HUES64 (cell line): ENCODE results near the gene GRHL1.
"Not testable (repeated sequence)": the region's sequence is repeated elsewhere in the genome, so short reads cannot be mapped to it uniquely, and the experiment has no call there.

Source experiments
- H3K27ac ChIP-seq: 2 replicates; pipeline ENCODE4 v1.7.0; 2013; ENCODE audit warnings: low read depth, low read length, inconsistent platforms
- H3K27me3 ChIP-seq: 2 replicates; pipeline ENCODE4 v1.6.1; 2013; ENCODE audit warnings: mild to moderate bottlenecking, low read length; ENCODE audit not compliant: insufficient read depth
- H3K36me3 ChIP-seq: 2 replicates; pipeline ENCODE4 v1.6.1; 2013; ENCODE audit warnings: mild to moderate bottlenecking, low read length; ENCODE audit not compliant: insufficient read depth
- H3K4me1 ChIP-seq: 2 replicates; pipeline ENCODE4 v1.6.1; 2013; ENCODE audit warnings: mild to moderate bottlenecking, low read length, moderate library complexity; ENCODE audit not compliant: insufficient read depth
- H3K4me3 ChIP-seq: 2 replicates; pipeline ENCODE4 v1.5.1; 2013; ENCODE audit warnings: mild to moderate bottlenecking, low read length, moderate library complexity
- H3K9ac ChIP-seq: 2 replicates; pipeline ENCODE4 v1.6.1; 2013; ENCODE audit warnings: mild to moderate bottlenecking, low read depth, low read length
- H3K9me3 ChIP-seq: 2 replicates; pipeline ENCODE4 v1.6.1; 2013; ENCODE audit warnings: low read depth, low read length; ENCODE audit not compliant: insufficient read depth
- WGBS: fragments of 150-250, 120-280 bp; methylation state at CpG from one replicate; pipeline ENCODE4 v1.1.7; 2013; ENCODE audit warnings: missing lambda C conversion rate; 5-methylcytosine and 5-hydroxymethylcytosine counted together

The GRHL1 gene

DNA sequence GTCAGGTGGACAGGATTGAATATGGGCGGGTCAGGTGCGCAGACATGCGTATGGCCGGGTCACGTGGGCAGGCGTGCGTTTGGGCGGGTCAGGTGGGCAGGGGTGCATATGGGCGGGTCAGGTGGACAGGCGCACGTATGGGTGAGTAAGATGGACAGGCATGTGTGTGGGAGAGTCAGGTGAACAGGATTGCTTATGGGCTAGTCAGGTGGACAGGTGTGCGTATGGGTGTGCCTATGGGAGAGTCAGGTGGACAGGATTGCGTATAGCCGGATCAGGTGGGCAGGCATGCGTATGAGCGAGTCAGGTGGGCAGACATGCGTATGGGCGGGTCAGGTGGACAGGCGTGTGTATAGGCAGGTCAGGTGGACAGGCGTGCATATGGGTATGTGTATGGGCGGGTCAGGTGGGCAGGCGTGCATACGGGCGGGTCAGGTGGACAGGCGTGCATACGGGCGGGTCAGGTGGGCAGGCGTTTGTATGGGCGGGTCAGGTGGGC is 61.5 kb downstream of the GRHL1 start:
- Histone ChIP-seq H3K9ac (no peak overlapping the region), H3K36me3 (no peaks in the 10 kb centered on the region), H3K4me1 (no peaks in the 10 kb centered on the region), H3K4me3 (no peak overlapping the region), H3K27me3 (no peaks in the 10 kb centered on the region), H3K9me3 (no peaks in the 10 kb centered on the region), H3K27ac (no peak overlapping the region)
- 91% methylated on average over 29 of the region's 29 CpGs for WGBS

GRCh38 chr2:10013651-10014417 is 62.3 kb downstream of the GRHL1 start:
- not testable (repeated sequence) for H3K4me1 ChIP-seq, H3K9me3 ChIP-seq
- 90% methylated on average over 43 of the region's 43 CpGs for WGBS

DNA sequence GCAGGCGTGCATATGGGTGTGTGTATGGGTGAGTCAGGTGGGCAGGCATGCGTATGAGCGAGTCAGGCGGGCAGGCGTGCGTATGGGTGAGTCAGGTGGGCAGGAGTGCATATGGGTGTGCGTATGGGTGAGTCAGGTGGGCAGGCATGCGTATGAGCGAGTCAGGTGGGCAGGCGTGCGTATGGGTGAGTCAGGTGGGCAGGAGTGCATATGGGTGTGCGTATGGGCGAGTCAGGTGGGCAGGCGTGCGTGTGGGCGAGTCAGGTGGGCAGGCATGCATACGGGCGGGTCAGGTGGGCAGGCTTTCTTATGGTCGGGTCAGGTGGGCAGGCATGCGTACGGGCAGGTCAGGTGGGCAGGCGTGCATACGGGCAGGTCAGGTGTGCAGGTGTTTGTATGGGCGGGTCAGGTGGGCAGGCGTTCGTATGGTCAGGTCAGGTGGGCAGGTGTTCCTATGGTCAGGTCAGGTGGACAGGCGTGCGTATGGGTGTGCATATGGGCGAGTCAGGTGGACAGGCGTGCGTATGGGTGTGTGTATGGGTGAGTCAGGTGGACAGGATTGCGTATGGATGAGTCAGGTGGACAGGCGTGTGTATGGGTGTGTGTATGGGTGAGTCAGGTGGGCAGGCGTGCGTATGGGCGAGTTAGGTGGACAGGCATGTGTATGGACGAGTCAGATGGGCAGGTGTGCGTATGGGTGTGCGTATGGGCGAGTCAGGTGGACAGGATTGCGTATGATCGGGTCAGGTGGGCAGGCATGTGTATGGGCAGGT is 63.1 kb downstream of the GRHL1 start:
- H3K4me1 ChIP-seq, result no peaks in the 10 kb centered on the region
- H3K36me3 ChIP-seq, result no peaks in the 10 kb centered on the region
- no peak overlapping the region for H3K27ac ChIP-seq
- no peak overlapping the region for H3K4me3 ChIP-seq
- no peaks in the 10 kb centered on the region for H3K9me3 ChIP-seq
- no peaks in the 10 kb centered on the region for H3K27me3 ChIP-seq
- WGBS, result 93% methylated on average over 42 of the region's 42 CpGs
- H3K9ac ChIP-seq, result no peak overlapping the region

More at GRCh38 chr2:10013651-10014417, 62.3 kb downstream of the GRHL1 start:
- H3K27me3 ChIP-seq, H3K9ac ChIP-seq, H3K27ac ChIP-seq, H3K4me3 ChIP-seq, H3K36me3 ChIP-seq: not testable (repeated sequence)

DNA sequence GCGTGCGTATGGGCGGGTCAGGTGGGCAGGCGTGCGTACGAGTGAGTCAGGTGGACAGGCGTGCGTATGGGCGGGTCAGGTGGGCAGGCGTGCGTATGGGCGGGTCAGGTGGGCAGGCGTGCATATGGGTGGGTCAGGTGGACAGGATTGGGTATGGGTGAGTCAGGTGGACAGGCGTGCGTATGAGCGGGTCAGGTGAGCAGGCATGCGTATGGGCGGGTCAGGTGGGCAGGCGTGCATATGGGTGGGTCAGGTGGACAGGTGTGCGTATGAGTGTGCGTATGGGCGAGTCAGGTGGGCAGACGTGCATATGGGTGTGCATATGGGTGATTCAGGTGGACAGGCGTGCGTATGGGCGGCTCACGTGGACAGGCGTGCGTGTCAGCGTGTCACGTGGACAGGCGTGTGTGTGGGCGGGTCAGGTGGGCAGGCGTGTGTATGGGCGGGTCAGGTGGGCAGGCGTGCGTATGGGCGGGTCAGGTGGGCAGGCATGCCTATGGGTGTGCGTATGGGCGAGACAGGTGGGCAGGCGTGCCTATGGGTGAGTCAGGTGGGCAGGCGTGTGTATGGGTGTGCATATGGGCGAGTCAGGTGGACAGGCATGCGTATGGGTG is 64.0 kb downstream of the GRHL1 start:
- not testable (repeated sequence) for H3K4me3 ChIP-seq
- WGBS, result 96% methylated on average over 42 of the region's 44 CpGs

GRCh38 chr2:10016001-10016801 is 64.7 kb downstream of the GRHL1 start:
- WGBS, result 92% methylated on average over 35 of the region's 35 CpGs
- no peaks in the 10 kb centered on the region for H3K9me3 ChIP-seq
- no peak overlapping the region for H3K27ac ChIP-seq
- no peak overlapping the region for H3K4me3 ChIP-seq
- H3K27me3 ChIP-seq, result no peaks in the 10 kb centered on the region
- H3K4me1 ChIP-seq, result no peaks in the 10 kb centered on the region
- H3K9ac ChIP-seq, result no peak overlapping the region
- no peaks in the 10 kb centered on the region for H3K36me3 ChIP-seq

More for the DNA sequence above, 64.0 kb downstream of the GRHL1 start:
- not testable (repeated sequence) for H3K9ac ChIP-seq, H3K27me3 ChIP-seq, H3K9me3 ChIP-seq, H3K4me1 ChIP-seq, H3K36me3 ChIP-seq, H3K27ac ChIP-seq

DNA sequence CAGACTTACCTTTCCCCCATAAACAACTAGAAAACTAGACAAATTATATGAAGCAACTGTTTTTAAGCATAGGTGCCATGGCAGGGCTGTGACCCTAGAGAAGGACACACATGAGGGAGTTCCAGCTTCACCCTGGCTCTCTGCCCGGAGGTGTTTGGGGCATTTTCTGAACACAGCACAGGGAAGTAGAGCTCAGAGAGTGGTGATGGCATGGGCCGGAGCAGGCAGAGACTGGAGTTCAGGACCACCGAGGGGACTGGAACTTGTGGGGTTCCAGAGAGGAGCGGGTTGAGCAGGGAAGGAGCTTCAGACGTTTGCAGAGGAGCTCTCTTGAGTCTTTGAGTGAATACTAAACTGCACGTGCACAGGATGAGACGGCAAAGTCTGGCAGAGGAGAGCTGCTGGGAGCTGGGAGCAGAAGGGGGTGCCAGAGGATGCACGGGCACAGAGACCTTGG is 65.3 kb downstream of the GRHL1 start:
- WGBS, result 84% methylated on average over 8 of the region's 8 CpGs
- H3K4me3 ChIP-seq, result no peak overlapping the region
- H3K4me1 ChIP-seq, result no peaks in the 10 kb centered on the region
- H3K36me3 ChIP-seq, result no peaks in the 10 kb centered on the region
- no peaks in the 10 kb centered on the region for H3K9me3 ChIP-seq
- no peaks in the 10 kb centered on the region for H3K27me3 ChIP-seq
- no peak overlapping the region for H3K27ac ChIP-seq
- no peak overlapping the region for H3K9ac ChIP-seq

DNA sequence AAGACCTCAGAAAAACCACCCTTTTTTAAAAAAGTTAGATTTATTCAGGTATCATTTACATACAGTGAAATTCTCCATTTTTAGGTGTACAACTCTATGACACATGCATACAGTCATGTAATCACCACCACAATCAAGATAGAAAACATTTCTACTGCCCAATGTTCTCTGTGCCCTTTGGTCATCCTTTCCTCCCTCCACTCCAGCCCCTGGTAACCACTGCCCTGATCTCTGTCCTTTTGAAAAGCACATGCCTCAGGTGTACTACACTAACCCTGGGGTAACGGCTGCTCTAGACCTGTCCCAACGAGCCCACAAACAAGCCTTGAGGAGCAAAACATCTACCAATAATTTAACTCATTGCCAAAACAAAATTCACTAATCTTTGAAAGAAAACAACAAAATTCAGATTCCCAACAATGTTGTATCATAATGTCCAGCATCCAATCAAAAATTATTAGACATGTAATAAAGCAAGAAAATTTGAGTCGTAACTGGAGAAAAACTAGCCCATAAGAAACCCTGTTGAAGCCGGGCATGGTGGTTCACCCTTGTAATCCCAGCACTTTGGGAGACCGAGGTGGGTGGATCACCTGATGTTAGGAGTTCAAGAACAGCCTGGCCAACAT is 65.9 kb downstream of the GRHL1 start:
- Histone ChIP-seq H3K36me3 (no peaks in the 10 kb centered on the region), H3K27me3 (no peaks in the 10 kb centered on the region)
- WGBS, result 91% methylated on average over 5 of the region's 5 CpGs

DNA sequence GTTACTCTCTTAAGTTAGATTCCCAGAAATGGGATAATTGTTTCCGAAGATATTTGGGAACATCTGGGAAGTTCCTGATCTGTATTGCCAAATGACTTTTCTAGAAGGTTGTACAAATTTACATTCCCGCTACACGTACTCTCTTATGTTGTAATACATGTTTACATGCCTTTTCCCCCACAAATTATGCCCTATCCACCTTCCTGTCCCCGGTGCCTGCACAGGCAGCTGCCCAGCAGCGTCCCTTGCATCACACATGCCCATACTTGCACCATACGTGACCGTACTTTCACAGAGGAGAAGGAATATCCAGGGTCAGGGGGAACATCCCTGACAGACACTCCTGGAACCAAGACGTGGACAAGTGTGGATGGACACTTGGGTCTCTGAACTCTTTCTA is 67.7 kb downstream of the GRHL1 start:
- H3K36me3 ChIP-seq, result no peaks in the 10 kb centered on the region
- no peak overlapping the region for H3K27ac ChIP-seq
- 90% methylated on average over 8 of the region's 8 CpGs for WGBS
- no peak overlapping the region for H3K9ac ChIP-seq
- no peak overlapping the region for H3K4me3 ChIP-seq
- no peaks in the 10 kb centered on the region for H3K4me1 ChIP-seq
- H3K27me3 ChIP-seq, result no peaks in the 10 kb centered on the region
- H3K9me3 ChIP-seq, result no peaks in the 10 kb centered on the region

More for the DNA sequence above, 65.9 kb downstream of the GRHL1 start:
- no peaks in the 10 kb centered on the region for H3K4me1 ChIP-seq
- H3K9ac ChIP-seq, result no peak overlapping the region
- no peak overlapping the region for H3K27ac ChIP-seq
- H3K9me3 ChIP-seq, result no peaks in the 10 kb centered on the region
- H3K4me3 ChIP-seq, result no peak overlapping the region

DNA sequence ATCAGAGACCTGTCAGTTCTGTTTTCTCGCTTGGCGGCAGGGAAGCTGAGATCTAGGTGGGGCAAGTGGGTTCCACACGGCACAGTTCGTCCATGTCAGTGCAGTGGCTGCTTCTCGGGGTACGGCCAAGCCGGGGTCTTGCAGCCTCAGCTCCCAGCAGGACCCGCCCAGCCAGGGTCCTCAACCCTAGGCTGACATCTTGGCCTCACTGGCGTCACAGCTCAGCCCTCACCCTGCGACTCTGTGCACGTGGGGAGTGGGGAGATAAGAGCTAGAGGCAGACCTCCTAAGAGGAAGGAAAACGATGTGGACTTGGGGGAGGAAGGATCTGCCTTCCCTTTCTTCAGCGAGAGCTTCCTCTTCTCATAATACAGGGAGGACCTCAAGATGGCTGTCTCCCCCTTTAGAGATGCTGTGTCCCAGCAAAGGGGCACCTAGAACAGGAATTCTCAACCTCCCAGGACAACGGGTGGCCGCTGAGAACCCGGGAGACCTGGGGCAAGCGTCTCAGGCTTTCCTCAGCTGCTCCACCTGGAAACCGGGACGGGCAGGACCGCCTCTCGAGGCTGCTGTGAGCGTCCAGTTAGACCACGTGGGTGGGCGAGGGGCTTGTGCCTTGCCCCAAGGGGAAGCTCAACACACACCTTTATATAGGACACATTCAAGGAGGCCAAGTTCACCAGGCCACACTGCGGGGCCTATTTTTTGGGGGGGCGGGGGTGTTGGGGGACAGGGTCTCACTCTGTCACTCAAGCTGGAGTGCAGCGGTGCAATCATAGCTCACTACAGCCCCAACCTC is 68.3 kb downstream of the GRHL1 start:
- no peaks in the 10 kb centered on the region for H3K4me1 ChIP-seq
- no peak overlapping the region for H3K9ac ChIP-seq
- H3K9me3 ChIP-seq, result no peaks in the 10 kb centered on the region
- no peak overlapping the region for H3K27ac ChIP-seq
- 85% methylated on average over 27 of the region's 27 CpGs for WGBS
- no peaks in the 10 kb centered on the region for H3K27me3 ChIP-seq
- H3K36me3 ChIP-seq, result no peaks in the 10 kb centered on the region
- no peak overlapping the region for H3K4me3 ChIP-seq

DNA sequence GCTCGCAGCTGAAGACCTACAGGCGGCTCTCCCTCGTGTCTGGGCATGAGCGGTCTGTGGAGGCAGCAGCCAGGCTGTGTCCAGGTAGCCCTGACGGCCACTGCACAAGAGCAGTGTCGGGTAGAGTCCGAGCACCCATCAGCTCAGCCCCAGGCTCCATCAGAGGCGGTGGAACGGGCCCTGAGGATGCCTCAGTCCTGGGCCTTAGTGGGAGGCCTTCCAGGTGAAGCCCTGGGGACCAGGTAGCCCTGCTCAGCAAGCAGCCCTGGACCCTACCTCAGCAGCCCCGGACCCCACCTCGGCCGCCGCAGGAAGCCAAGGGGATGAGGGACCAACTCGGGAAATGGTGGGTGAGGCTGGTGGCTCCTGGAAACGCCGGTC is 70.5 kb downstream of the GRHL1 start:
- no peak overlapping the region for H3K4me3 ChIP-seq
- WGBS, result 92% methylated on average over 16 of the region's 16 CpGs
- H3K27me3 ChIP-seq, result no peaks in the 10 kb centered on the region
- no peak overlapping the region for H3K9ac ChIP-seq
- H3K36me3 ChIP-seq, result no peaks in the 10 kb centered on the region
- H3K9me3 ChIP-seq, result no peaks in the 10 kb centered on the region
- H3K4me1 ChIP-seq, result no peaks in the 10 kb centered on the region
- no peak overlapping the region for H3K27ac ChIP-seq
